NB4 (cell line): ENCODE data around the gene SOX6.

Experiments used
- DNase-seq: peaks from one replicate; pipeline ENCODE4 v3.0.0; 2010; ENCODE audit warnings: low read depth
- H3K4me3 ChIP-seq: one replicate; pipeline ENCODE4 v1.5.1; 2011; ENCODE audit warnings: mild to moderate bottlenecking, low read depth, low read length, moderate library complexity
- MYC ChIP-seq: IDR thresholded peaks from 2 replicates; pipeline ENCODE4 v1.6.1; 2011; ENCODE audit warnings: low read depth, low read length
- POLR2A ChIP-seq: IDR thresholded peaks from 2 replicates; pipeline ENCODE4 v1.6.1; 2011; ENCODE audit warnings: mild to moderate bottlenecking; ENCODE audit not compliant: insufficient read length; ENCODE audit errors: extremely low read depth
- TF ChIP-seq, protein P1 (sequence below): IDR thresholded peaks from one replicate; pipeline ENCODE4 v1.5.1; 2012; ENCODE audit warnings: low read depth, low read length
- TF ChIP-seq, protein P2 (sequence below): IDR thresholded peaks from 2 replicates; pipeline ENCODE4 v1.6.1; 2011; ENCODE audit warnings: low read depth, low read length

SOX6 gene

GRCh38 chr11:15988016-15988550 lies 368.3 kb downstream of the SOX6 start:
- TF ChIP-seq, protein P1, sequence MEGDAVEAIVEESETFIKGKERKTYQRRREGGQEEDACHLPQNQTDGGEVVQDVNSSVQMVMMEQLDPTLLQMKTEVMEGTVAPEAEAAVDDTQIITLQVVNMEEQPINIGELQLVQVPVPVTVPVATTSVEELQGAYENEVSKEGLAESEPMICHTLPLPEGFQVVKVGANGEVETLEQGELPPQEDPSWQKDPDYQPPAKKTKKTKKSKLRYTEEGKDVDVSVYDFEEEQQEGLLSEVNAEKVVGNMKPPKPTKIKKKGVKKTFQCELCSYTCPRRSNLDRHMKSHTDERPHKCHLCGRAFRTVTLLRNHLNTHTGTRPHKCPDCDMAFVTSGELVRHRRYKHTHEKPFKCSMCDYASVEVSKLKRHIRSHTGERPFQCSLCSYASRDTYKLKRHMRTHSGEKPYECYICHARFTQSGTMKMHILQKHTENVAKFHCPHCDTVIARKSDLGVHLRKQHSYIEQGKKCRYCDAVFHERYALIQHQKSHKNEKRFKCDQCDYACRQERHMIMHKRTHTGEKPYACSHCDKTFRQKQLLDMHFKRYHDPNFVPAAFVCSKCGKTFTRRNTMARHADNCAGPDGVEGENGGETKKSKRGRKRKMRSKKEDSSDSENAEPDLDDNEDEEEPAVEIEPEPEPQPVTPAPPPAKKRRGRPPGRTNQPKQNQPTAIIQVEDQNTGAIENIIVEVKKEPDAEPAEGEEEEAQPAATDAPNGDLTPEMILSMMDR = no peak
- TF ChIP-seq, protein P2, sequence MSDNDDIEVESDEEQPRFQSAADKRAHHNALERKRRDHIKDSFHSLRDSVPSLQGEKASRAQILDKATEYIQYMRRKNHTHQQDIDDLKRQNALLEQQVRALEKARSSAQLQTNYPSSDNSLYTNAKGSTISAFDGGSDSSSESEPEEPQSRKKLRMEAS = no peak
- TF ChIP-seq POLR2A = no peak
- TF ChIP-seq MYC = no peak
- DNase-seq = no peak
- H3K4me3 ChIP-seq = no peak overlapping the region

DNA sequence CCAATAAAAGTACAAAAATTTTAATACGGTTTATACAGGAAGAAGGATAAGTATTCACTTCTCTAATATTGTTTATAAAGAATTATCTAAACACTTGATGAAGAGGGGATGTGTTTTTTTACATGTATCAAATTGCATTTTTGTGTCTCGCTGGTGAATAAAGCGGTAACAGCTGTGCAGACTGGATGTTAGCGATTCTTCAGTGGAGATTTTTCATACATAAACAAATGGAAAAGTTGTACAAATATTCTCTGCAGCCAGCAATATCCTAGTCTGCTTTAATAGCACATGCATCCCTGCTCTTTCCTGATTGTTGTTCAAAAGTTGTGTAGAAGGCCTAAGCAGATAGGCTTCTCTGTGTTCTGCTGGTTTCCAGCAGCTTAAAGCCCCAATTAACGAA lies 369.3 kb downstream of the SOX6 start:
- no peak for TF ChIP-seq POLR2A
- TF ChIP-seq, protein P1 = no peak
- no peak for TF ChIP-seq MYC
- TF ChIP-seq, protein P2 = no peak
- DNase-seq = no peak

DNA sequence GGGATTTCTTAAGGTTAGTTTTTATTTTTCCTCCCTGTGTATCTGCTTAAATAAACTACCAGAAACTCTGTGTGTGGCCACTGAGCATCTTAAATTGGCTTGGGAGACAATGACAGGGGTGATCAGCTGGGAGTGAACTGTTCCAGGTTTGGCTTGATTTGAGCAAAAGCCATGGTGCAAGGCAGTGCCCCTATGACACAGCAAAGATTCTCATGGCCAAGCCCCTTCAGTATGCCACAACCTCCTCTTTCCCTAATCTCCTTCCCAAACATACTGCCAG lies 370.5 kb downstream of the SOX6 start:
- TF ChIP-seq, protein P2 = no peak
- TF ChIP-seq, protein P1 = no peak
- TF ChIP-seq POLR2A (no peak), MYC (no peak)
- no peak overlapping the region for H3K4me3 ChIP-seq
- DNase-seq = no peak

More for the DNA sequence above, 369.3 kb downstream of the SOX6 start:
- H3K4me3 ChIP-seq = no peak overlapping the region

GRCh38 chr11:15985127-15985859 lies 371.1 kb downstream of the SOX6 start:
- TF ChIP-seq, protein P2 = no peak
- TF ChIP-seq POLR2A (no peak), MYC (no peak)
- TF ChIP-seq, protein P1 = no peak
- no peak overlapping the region for H3K4me3 ChIP-seq
- no peak for DNase-seq

DNA sequence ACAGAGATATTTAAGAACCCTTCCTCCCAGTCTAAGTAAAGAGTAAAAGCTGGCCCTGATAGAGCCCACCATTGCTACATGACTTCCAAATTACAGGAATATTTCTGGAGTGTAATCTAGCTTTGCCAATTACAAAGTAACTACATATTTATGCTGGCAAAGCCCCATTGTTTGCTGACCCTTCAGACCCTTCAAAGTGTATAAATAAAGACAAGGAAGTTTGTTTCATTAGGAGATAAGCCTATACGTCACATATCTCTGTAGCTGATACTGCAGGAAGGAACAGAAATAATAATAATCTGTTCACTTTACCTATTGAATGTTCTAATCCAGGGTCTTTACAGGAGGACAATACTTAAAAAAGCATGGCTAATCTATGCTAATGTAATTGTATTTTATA lies 375.1 kb downstream of the SOX6 start:
- H3K4me3 ChIP-seq = no peak overlapping the region
- no peak for TF ChIP-seq POLR2A
- TF ChIP-seq, protein P2 = no peak
- TF ChIP-seq MYC = no peak
- TF ChIP-seq, protein P1 = no peak
- no peak for DNase-seq
